ENCODE results near the gene NOXA1. TPM values are rescaled to one million over a fixed set of nuclear protein-coding genes. Genes with fewer than 3 reads are reported as not detected.
A peak's percentile ranks its signal among the peaks of the same experiment; 100 is the strongest.

NOXA1 gene
- total RNA-seq, 3 donors from 2014 or later = 2.9 to 13.8 (median 4.6) TPM

DNA sequence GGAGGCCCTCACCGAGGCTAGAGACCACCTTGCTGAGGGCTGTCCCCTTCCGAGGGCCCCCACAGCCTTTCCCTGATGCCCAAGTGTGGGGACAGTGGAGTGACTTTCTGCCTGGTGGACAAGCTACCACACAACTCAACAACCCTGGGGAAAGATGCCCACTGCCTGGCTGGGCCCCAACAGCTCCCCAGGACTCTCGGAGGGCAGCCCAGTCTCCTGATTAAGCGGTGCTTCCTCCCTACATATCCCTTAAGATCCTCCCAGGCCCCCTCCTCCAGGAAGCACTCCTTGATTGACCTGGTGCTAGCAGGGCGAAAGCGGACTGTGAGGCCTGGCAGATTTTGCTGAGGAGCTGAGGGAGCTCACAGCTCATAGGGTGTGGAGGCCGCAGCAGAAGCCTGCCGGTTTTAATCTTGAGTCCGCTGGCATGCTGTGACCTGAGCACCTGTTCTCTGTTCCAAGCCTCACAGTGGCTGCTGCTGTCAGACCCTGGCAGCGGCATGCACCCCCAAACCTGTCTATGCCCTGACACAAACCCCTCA lies 33.7 kb downstream of the NOXA1 start:
- H3K4me1 ChIP-seq = no peaks in the 10 kb centered on the region
- no peak overlapping the region for H3K27ac ChIP-seq
- no peak overlapping the region for H3K4me3 ChIP-seq
- no peak for TF ChIP-seq POLR2AphosphoS5 (IDR thresholded peaks at IDR 0.05)
- TF ChIP-seq, protein P1, sequence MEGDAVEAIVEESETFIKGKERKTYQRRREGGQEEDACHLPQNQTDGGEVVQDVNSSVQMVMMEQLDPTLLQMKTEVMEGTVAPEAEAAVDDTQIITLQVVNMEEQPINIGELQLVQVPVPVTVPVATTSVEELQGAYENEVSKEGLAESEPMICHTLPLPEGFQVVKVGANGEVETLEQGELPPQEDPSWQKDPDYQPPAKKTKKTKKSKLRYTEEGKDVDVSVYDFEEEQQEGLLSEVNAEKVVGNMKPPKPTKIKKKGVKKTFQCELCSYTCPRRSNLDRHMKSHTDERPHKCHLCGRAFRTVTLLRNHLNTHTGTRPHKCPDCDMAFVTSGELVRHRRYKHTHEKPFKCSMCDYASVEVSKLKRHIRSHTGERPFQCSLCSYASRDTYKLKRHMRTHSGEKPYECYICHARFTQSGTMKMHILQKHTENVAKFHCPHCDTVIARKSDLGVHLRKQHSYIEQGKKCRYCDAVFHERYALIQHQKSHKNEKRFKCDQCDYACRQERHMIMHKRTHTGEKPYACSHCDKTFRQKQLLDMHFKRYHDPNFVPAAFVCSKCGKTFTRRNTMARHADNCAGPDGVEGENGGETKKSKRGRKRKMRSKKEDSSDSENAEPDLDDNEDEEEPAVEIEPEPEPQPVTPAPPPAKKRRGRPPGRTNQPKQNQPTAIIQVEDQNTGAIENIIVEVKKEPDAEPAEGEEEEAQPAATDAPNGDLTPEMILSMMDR (IDR thresholded peaks at IDR 0.05) = no peak
- TF ChIP-seq POLR2A (IDR thresholded peaks at IDR 0.05) = no peak
- no peak for DNase-seq (ENCODE audit: low spot score in 2 of 2)
- H3K36me3 ChIP-seq = no peaks in the 10 kb centered on the region
- H3K27me3 ChIP-seq = no peaks in the 10 kb centered on the region
- no peaks in the 10 kb centered on the region for H3K9me3 ChIP-seq
- intact Hi-C loops (cut with DNase I; ENCODE audit: low total_unique reads) = no loop called here

DNA sequence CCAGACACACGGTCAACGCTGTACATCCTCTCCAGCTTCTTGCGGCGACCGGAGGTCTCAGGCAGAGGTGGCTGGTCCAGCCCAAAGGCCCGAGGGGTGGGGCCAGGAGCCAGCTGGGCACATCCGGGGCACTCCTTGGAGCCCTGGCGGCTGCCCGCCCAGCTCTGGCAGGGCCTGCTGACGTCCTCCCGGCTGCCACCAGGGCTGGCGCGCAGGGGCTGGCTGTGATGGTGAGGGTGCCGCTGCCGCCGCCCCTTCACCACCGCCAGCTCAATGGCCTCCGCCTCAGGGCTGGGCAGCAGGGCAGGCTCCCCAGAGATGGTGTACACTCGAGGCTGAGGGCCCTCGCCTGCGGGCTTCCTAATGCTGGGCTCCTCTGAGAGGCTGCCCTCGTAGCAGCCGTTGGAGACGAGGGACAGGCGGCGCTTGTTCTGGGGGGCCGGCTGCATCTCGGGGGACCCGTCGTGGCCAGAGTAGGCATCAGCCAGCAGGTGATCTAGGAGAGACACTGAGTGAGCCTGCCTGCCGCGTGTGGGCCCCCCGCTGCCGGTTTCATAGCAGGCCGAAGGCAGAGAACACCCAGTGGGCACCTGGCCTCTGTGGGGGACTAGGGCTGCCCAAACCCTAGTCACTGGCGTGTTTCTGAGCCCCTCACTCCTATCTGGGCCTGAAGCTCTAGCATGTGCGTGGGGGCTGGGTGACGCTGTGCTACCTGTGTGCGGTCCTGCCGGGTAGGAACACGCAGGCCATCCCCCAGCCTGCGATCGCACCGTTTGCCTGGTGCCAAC lies 34.4 kb downstream of the NOXA1 start:
- no peak for TF ChIP-seq POLR2A (IDR thresholded peaks at IDR 0.05)
- TF ChIP-seq POLR2AphosphoS5 (IDR thresholded peaks at IDR 0.05) = no peak
- TF ChIP-seq, protein P1 (IDR thresholded peaks at IDR 0.05) = no peak
- H3K4me3 ChIP-seq = peak overlapping the region in 2 of 3 donors; percentile 72 to 93
- peak overlapping the region; percentile 5 to 79 for H3K27ac ChIP-seq
- H3K9me3 ChIP-seq = no peaks in the 10 kb centered on the region
- DNase-seq (ENCODE audit: low spot score in 2 of 2) = no peak
- no peaks in the 10 kb centered on the region for H3K27me3 ChIP-seq
- no peaks in the 10 kb centered on the region for H3K4me1 ChIP-seq
- H3K36me3 ChIP-seq = no peaks in the 10 kb centered on the region
- intact Hi-C loops (cut with DNase I; ENCODE audit: low total_unique reads) = no loop called here

DNA sequence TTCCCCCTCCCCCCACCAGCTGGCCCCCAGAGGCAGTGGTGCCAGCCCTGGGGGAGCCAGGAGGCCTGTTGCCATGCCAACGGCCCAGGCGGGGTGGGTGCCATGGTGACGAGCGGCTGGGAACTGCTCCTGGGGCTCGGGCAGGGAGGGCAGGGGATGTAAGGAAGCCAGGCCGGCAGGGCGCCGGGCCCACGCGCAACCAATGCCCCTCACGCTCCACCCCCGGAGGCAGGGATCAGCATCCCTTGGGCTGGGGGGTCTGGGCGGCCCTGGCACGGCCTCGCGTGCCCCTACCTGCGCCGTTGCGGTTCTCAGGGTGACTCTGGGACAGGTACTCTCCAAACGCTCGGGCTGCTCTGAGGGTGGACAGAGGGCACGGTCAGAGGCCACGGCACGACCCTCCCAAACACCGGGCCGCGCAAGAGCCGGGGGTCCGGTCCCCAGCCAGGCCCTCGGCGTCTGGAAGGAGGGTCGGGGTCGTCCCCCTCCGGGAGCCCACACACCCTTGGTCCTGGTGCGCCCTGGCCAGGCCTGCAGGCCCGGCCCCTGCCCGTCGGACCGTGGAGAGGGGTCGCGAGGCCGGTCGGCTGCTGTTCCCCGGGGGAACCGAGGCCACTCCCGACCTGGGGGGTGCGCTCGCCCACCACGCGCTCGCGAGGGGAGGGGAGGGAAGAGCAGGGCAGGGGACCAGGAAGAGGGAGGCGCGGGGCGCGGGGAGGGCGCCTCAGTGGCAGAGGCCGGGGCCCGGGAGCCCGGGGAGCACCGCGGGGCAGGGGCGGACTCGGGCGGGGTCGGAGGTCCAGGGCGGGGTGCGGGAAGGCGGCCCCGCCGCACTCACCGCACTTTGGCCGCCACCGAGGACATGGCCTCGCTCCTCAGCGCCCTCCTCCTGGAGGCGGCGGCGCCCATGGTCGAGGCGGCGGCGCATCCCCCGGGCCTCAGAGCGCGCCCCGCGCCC lies 35.3 kb downstream of the NOXA1 start:
- TF ChIP-seq POLR2A (IDR thresholded peaks at IDR 0.05) (no peak), POLR2AphosphoS5 (IDR thresholded peaks at IDR 0.05) (no peak)
- TF ChIP-seq, protein P1 (IDR thresholded peaks at IDR 0.05) = no peak
- Histone ChIP-seq H3K27ac (peak overlapping the region; percentile 75 to 79), H3K4me3 (peak overlapping the region; percentile 72 to 93 (median 75)), H3K4me1 (no peaks in the 10 kb centered on the region), H3K27me3 (no peaks in the 10 kb centered on the region), H3K9me3 (no peaks in the 10 kb centered on the region), H3K36me3 (no peaks in the 10 kb centered on the region)
- intact Hi-C loops (cut with DNase I; ENCODE audit: low total_unique reads) = no loop called here
- DNase-seq (ENCODE audit: low spot score in 2 of 2) = no peak

DNA sequence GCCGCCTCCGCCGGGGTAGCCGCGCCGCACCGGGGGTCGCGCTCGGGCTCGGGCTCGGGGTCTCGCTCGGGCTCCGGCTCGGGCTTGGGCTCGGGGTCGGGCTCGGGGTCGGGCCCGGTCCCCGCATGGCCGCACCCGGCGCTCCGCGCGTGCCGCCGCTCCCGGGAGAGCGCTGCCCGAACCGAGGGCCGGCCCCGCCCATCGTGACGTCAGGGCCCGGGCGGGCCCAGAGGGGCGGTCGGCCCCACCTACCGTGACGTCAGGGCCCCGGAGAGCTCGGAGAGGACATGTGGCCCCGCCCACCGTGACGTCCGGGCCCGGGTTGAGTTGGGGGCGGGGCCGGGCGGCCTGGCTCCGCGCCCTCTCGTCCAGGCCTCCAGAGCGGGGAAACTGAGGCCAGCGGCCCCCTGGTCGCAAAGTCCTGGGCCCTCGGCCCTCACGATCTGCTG lies 36.0 kb downstream of the NOXA1 start, which contains the start of gene NSMF:
Gene NSMF, minus strand, starts transcription at position 183 of the 449 bp plus-strand sequence. CDS start 232 bp downstream, outside the sequence.
- H3K4me1 ChIP-seq = no peaks in the 10 kb centered on the region
- TF ChIP-seq, protein P1 (IDR thresholded peaks at IDR 0.05) = no peak
- TF ChIP-seq POLR2AphosphoS5 (IDR thresholded peaks at IDR 0.05) = peak in 1 of 3 donors; percentile 57
- no peaks in the 10 kb centered on the region for H3K36me3 ChIP-seq
- intact Hi-C loops (cut with DNase I; ENCODE audit: low total_unique reads) = no loop called here
- H3K27ac ChIP-seq = peak within 1 kb of the TSS; percentile 75 to 79
- DNase-seq (ENCODE audit: low spot score in 2 of 2) = peak; percentile 91 to 92
- H3K4me3 ChIP-seq = peak within 1 kb of the TSS; percentile 72 to 93 (median 75)
- H3K9me3 ChIP-seq = no peaks in the 10 kb centered on the region
- H3K27me3 ChIP-seq = no peaks in the 10 kb centered on the region
